ENCODE results near the gene PERM1. TPM values are rescaled to one million over a fixed set of nuclear protein-coding genes. Genes with fewer than 3 reads are reported as not detected.

PERM1 gene
- total and polyA plus RNA-seq, 9 of the 15 experiments (the other 6 are each of a cell fraction or from before 2014, with no cell fraction given): not detected

GRCh38 chr1:1000357-1001056, 18.6 kb upstream of the PERM1 start (continued):
- peak; percentile 75; the same call in 1 of the 2 replicates for TF ChIP-seq ATF4 (CRISPR knock-in tag; IDR thresholded peaks at IDR 0.05)
- peak; percentile 26; the same call in 1 of the 2 replicates for TF ChIP-seq TGIF2 (CRISPR knock-in tag; IDR thresholded peaks at IDR 0.05)
- TF ChIP-seq HDAC8 (tag; IDR thresholded peaks at IDR 0.05): peak; percentile 58; the same call in 1 of the 2 replicates
- no peak for TF ChIP-seq EHMT2 (IDR thresholded peaks at IDR 0.05)
- peak; percentile 10 to 88; a peak in 2 of 4 replicates for TF ChIP-seq RCOR1 (IDR thresholded peaks at IDR 0.05; ENCODE audit: borderline replicate concordance in 1 of 2, low read depth in 2 of 2, low read length in 2 of 2)
- peak; percentile 59; the same call in 1 of the 2 replicates for TF ChIP-seq SOX6 (IDR thresholded peaks at IDR 0.05)
- TF ChIP-seq PTBP1 (IDR thresholded peaks at IDR 0.05; ENCODE audit: low read depth, low read length): 0 out of 2 replicates have a peak, but pooled peaks have one; percentile 24
- no peak for TF ChIP-seq CBX8 (IDR thresholded peaks at IDR 0.05; ENCODE audit: borderline replicate concordance, extremely low read depth, low read depth, low read length, poor library complexity, severe bottlenecking)
- 0 out of 2 replicates have a peak, but pooled peaks have one; percentile 86 for TF ChIP-seq SRSF3 (IDR thresholded peaks at IDR 0.05; ENCODE audit: insufficient read depth, low read length)
- TF ChIP-seq SMAD2 (IDR thresholded peaks at IDR 0.05; ENCODE audit: low read depth, low read length): no peak
- TF ChIP-seq, protein P1, sequence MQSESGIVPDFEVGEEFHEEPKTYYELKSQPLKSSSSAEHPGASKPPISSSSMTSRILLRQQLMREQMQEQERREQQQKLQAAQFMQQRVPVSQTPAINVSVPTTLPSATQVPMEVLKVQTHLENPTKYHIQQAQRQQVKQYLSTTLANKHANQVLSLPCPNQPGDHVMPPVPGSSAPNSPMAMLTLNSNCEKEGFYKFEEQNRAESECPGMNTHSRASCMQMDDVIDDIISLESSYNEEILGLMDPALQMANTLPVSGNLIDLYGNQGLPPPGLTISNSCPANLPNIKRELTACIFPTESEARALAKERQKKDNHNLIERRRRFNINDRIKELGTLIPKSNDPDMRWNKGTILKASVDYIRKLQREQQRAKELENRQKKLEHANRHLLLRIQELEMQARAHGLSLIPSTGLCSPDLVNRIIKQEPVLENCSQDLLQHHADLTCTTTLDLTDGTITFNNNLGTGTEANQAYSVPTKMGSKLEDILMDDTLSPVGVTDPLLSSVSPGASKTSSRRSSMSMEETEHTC (IDR thresholded peaks at IDR 0.05): peak; percentile 79; the same call in 1 of the 2 replicates
- TF ChIP-seq PYGO2 (tag; IDR thresholded peaks at IDR 0.05): no peak
- TF ChIP-seq, protein P2, sequence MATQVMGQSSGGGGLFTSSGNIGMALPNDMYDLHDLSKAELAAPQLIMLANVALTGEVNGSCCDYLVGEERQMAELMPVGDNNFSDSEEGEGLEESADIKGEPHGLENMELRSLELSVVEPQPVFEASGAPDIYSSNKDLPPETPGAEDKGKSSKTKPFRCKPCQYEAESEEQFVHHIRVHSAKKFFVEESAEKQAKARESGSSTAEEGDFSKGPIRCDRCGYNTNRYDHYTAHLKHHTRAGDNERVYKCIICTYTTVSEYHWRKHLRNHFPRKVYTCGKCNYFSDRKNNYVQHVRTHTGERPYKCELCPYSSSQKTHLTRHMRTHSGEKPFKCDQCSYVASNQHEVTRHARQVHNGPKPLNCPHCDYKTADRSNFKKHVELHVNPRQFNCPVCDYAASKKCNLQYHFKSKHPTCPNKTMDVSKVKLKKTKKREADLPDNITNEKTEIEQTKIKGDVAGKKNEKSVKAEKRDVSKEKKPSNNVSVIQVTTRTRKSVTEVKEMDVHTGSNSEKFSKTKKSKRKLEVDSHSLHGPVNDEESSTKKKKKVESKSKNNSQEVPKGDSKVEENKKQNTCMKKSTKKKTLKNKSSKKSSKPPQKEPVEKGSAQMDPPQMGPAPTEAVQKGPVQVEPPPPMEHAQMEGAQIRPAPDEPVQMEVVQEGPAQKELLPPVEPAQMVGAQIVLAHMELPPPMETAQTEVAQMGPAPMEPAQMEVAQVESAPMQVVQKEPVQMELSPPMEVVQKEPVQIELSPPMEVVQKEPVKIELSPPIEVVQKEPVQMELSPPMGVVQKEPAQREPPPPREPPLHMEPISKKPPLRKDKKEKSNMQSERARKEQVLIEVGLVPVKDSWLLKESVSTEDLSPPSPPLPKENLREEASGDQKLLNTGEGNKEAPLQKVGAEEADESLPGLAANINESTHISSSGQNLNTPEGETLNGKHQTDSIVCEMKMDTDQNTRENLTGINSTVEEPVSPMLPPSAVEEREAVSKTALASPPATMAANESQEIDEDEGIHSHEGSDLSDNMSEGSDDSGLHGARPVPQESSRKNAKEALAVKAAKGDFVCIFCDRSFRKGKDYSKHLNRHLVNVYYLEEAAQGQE (IDR thresholded peaks at IDR 0.05; ENCODE audit: borderline replicate concordance): no peak
- TF ChIP-seq, protein P2 (CRISPR knock-in tag; IDR thresholded peaks at IDR 0.05; ENCODE audit: low read depth): no peak
- TF ChIP-seq TOE1 (IDR thresholded peaks at IDR 0.05; ENCODE audit: borderline replicate concordance): peak; percentile 83
- peak; percentile 97 for TF ChIP-seq TOE1 (CRISPR knock-in tag; IDR thresholded peaks at IDR 0.05; ENCODE audit: borderline replicate concordance, low read depth)

Data from K562 (cell line).